Endothelial cell (in vitro differentiated cells): ENCODE results near the gene VIL1. TPM values are rescaled to one million over a fixed set of nuclear protein-coding genes. Genes with fewer than 3 reads are reported as not detected.

Source experiments
- DNase-seq: peaks from one replicate; pipeline ENCODE4 v3.0.0; 2021; ENCODE audit warnings: low spot score
- H3K27ac Mint-ChIP-seq: one replicate; pipeline ENCODE4 v1.8.0; 2021; ENCODE audit warnings: mixed read lengths, inconsistent platforms; ENCODE audit not compliant: unreplicated experiment
- H3K27me3 Mint-ChIP-seq: one replicate; pipeline ENCODE4 v1.8.0; 2021; ENCODE audit warnings: mild to moderate bottlenecking, moderate library complexity, mixed read lengths, inconsistent platforms; ENCODE audit not compliant: unreplicated experiment
- H3K36me3 Mint-ChIP-seq: one replicate; pipeline ENCODE4 v1.8.0; 2021; ENCODE audit warnings: mild to moderate bottlenecking, low read depth, mixed read lengths, inconsistent platforms; ENCODE audit not compliant: unreplicated experiment
- H3K4me1 Mint-ChIP-seq: one replicate; pipeline ENCODE4 v1.8.0; 2021; ENCODE audit warnings: mild to moderate bottlenecking, mixed read lengths, inconsistent platforms; ENCODE audit not compliant: unreplicated experiment
- H3K4me3 Mint-ChIP-seq: one replicate; pipeline ENCODE4 v1.8.0; 2021; ENCODE audit warnings: mild to moderate bottlenecking, mixed read lengths, inconsistent platforms; ENCODE audit not compliant: unreplicated experiment
- H3K9me3 Mint-ChIP-seq: one replicate; pipeline ENCODE4 v1.8.0; 2021; ENCODE audit warnings: mixed read lengths, inconsistent platforms; ENCODE audit not compliant: unreplicated experiment
- total RNA-seq: library from RNA; stranded (reverse); fragmentation: NEBNext Ultra II Directional; extraction: Animal tissue kit (Norgen Biotek cat#: 25700); gene quantifications from one replicate; pipeline ENCODE4 v1.2.1, GENCODE V29; 2021; ENCODE audit not compliant: unreplicated experiment
- TF ChIP-seq, protein P1 (sequence below): fragments of 200-600 bp; sonication (generic); IDR thresholded peaks from one replicate; pipeline ENCODE4 v1.5.0; 2021; ENCODE audit warnings: antibody characterized with exemption; ENCODE audit not compliant: unreplicated experiment

Gene VIL1
- total RNA-seq, 1 donor from 2014 or later = 0.44 TPM

DNA sequence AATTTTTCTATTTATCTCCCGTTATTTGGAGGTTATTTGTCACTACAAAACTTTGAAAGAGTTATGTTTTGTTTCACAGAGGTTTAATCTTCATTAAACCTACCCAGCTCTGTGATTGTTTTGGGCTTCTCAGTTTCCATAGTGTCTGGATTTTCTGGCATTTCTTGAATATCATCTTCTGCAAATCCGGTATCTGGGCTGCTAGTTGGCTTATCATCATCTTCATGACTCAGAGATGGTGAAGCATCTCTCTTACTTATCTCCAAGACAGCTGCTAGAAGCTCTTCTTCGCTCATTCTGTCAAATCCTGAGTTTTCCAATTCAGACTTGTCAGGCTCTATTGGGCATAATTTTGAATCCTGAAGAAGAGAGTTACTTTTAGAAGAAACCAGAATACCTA, 55.6 kb downstream of the VIL1 start:
- TF ChIP-seq, protein P1, sequence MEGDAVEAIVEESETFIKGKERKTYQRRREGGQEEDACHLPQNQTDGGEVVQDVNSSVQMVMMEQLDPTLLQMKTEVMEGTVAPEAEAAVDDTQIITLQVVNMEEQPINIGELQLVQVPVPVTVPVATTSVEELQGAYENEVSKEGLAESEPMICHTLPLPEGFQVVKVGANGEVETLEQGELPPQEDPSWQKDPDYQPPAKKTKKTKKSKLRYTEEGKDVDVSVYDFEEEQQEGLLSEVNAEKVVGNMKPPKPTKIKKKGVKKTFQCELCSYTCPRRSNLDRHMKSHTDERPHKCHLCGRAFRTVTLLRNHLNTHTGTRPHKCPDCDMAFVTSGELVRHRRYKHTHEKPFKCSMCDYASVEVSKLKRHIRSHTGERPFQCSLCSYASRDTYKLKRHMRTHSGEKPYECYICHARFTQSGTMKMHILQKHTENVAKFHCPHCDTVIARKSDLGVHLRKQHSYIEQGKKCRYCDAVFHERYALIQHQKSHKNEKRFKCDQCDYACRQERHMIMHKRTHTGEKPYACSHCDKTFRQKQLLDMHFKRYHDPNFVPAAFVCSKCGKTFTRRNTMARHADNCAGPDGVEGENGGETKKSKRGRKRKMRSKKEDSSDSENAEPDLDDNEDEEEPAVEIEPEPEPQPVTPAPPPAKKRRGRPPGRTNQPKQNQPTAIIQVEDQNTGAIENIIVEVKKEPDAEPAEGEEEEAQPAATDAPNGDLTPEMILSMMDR = no peak
- Mint-ChIP-seq H3K4me3 (no peak overlapping the region), H3K27me3 (no peaks in the 10 kb centered on the region), H3K36me3 (peaks cover 4% of the 10 kb centered on the region), H3K4me1 (peaks cover 6% of the 10 kb centered on the region), H3K9me3 (no peaks in the 10 kb centered on the region), H3K27ac (no peak overlapping the region)
- DNase-seq = no peak

DNA sequence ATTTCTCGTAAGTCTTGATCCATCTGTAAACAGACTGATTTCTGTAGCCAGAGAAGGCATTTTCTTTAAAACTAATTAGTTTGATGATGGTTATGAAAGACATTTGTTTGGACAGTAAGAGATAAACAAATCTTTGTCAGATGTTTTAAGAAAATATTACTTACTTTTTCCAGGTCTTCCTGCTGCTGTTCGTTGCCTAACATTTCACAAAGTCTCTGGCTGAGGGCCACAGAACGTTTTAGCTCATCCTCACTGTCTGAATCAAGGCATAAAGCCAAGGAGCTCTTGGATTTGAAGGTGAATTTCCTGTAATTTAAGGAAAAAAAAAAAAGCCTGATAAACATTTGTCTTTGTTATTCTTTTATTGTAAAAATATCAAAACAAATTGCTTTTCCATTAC, 57.8 kb downstream of the VIL1 start:
- H3K27me3 Mint-ChIP-seq = no peaks in the 10 kb centered on the region
- no peak overlapping the region for H3K27ac Mint-ChIP-seq
- no peak overlapping the region for H3K4me3 Mint-ChIP-seq
- peaks cover 6% of the 10 kb centered on the region for H3K4me1 Mint-ChIP-seq
- TF ChIP-seq, protein P1 = no peak
- no peaks in the 10 kb centered on the region for H3K9me3 Mint-ChIP-seq
- peaks cover 4% of the 10 kb centered on the region for H3K36me3 Mint-ChIP-seq
- no peak for DNase-seq

DNA sequence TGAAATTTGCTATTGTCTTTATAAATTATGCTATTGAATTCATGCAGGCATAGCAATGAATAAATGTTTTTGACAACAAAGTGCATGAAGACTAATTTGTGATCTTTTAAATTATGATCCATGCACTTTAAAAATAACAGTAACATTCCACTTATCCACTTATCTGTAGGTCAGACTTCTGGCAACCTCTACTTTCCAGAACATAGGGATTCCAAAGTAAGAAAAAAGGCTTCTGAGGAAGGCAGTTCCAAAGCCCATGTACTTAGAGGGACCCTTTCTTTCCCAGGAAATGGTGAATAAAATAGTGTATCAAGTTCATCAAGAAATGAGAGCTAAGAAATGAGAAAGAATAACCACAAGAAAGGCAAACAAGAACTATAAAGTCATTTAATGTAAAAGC, 58.3 kb downstream of the VIL1 start:
- DNase-seq = no peak
- H3K9me3 Mint-ChIP-seq = no peaks in the 10 kb centered on the region
- peaks cover 6% of the 10 kb centered on the region for H3K4me1 Mint-ChIP-seq
- no peak overlapping the region for H3K4me3 Mint-ChIP-seq
- H3K36me3 Mint-ChIP-seq = peaks cover 4% of the 10 kb centered on the region
- H3K27ac Mint-ChIP-seq = no peak overlapping the region
- H3K27me3 Mint-ChIP-seq = no peaks in the 10 kb centered on the region
- TF ChIP-seq, protein P1 = no peak

GRCh38 chr2:218478544-218478943, 59.6 kb downstream of the VIL1 start:
- Mint-ChIP-seq H3K27me3 (no peaks in the 10 kb centered on the region), H3K9me3 (no peaks in the 10 kb centered on the region), H3K4me1 (no peaks in the 10 kb centered on the region), H3K27ac (no peak overlapping the region), H3K36me3 (peaks cover 4% of the 10 kb centered on the region), H3K4me3 (no peak overlapping the region)
- no peak for DNase-seq
- TF ChIP-seq, protein P1 = no peak

DNA sequence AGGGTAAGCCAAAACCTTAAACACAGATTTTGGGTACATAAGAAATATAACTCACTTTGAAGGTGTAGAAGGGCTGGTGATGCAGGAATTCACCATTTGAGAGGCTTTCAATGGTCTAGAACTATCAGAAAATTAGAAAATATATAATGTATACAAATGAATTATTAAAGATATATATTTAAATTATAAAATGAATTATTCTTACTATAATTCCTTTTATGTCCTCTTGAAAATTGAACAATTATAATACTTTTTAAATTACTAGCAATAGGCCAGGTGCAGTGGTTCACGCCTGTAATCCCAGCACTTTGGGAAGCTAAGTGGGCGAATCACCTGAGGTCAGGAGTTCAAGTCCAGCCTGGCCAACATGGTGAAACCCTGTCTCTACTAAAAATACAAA, 60.7 kb downstream of the VIL1 start:
- H3K36me3 Mint-ChIP-seq = no peaks in the 10 kb centered on the region

More for the DNA sequence above, 60.7 kb downstream of the VIL1 start:
- no peak overlapping the region for H3K4me3 Mint-ChIP-seq
- TF ChIP-seq, protein P1 = no peak
- no peaks in the 10 kb centered on the region for H3K4me1 Mint-ChIP-seq
- DNase-seq = no peak
- H3K27ac Mint-ChIP-seq = no peak overlapping the region
- H3K27me3 Mint-ChIP-seq = no peaks in the 10 kb centered on the region
- no peaks in the 10 kb centered on the region for H3K9me3 Mint-ChIP-seq
